OCI-LY1 (cell line): ENCODE measurements around the gene IQCM.

Experiments
- H2AFZ ChIP-seq: fragments of 200-600 bp; sonication (generic), shearing (Covaris generic); 2 replicates; pipeline ENCODE4 v1.6.0; 2014; ENCODE audit warnings: antibody characterized with exemption, mild to moderate bottlenecking, low read length
- H3F3A ChIP-seq: fragments of 200-600 bp; sonication (generic), shearing (Covaris generic); 2 replicates; pipeline ENCODE4 v1.6.0; 2014; ENCODE audit warnings: mild to moderate bottlenecking, antibody characterized with exemption, low read length, moderate library complexity; ENCODE audit not compliant: insufficient read depth
- H3K27ac ChIP-seq: fragments of 200-600 bp; sonication (generic); 2 replicates; pipeline ENCODE4 v1.5.1; 2014; ENCODE audit warnings: low read length, mixed run types, mild to moderate bottlenecking, low read depth; ENCODE audit not compliant: poor library complexity, severe bottlenecking
- H3K27me3 ChIP-seq: fragments of 200-600 bp; sonication (generic); 2 replicates; pipeline ENCODE4 v1.6.0; 2014; ENCODE audit warnings: antibody characterized with exemption, mild to moderate bottlenecking, low read length, moderate library complexity; ENCODE audit not compliant: insufficient read depth
- H3K36me3 ChIP-seq: fragments of 200-600 bp; sonication (generic); 2 replicates; pipeline ENCODE4 v1.6.1; 2014; ENCODE audit warnings: mild to moderate bottlenecking, antibody characterized with exemption, low read length, moderate library complexity, mixed read lengths; ENCODE audit not compliant: insufficient read depth
- H3K4me1 ChIP-seq: fragments of 200-600 bp; sonication (generic); 2 replicates; pipeline ENCODE4 v1.5.1; 2014; ENCODE audit warnings: mild to moderate bottlenecking, low read length, moderate library complexity; ENCODE audit not compliant: insufficient read depth, severe bottlenecking
- H3K4me2 ChIP-seq: fragments of 200-600 bp; sonication (generic), shearing (Covaris generic); 2 replicates; pipeline ENCODE4 v1.6.1; 2014; ENCODE audit warnings: low read length
- H3K4me3 ChIP-seq: fragments of 200-600 bp; sonication (generic); 2 replicates; pipeline ENCODE4 v1.5.1; 2014; ENCODE audit warnings: low read length, low read depth, mild to moderate bottlenecking, mixed read lengths; ENCODE audit not compliant: poor library complexity, severe bottlenecking
- H3K79me2 ChIP-seq: fragments of 200-600 bp; shearing (Covaris generic); 2 replicates; pipeline ENCODE4 v1.6.1; 2016; ENCODE audit warnings: mixed run types, low read length, mixed read lengths; ENCODE audit not compliant: insufficient read depth
- H3K9ac ChIP-seq: fragments of 200-600 bp; sonication (generic), shearing (Covaris generic); 2 replicates; pipeline ENCODE4 v1.6.1; 2014; ENCODE audit warnings: mild to moderate bottlenecking, low read length, mixed read lengths
- H3K9me2 ChIP-seq: fragments of 200-600 bp; sonication (generic), shearing (Covaris generic); 2 replicates; pipeline ENCODE4 v1.6.1; 2014; ENCODE audit warnings: low read depth, mild to moderate bottlenecking, low read length, mixed read lengths
- H3K9me3 ChIP-seq: fragments of 200-600 bp; shearing (Covaris generic); 2 replicates; pipeline ENCODE4 v1.6.1; 2014; ENCODE audit warnings: low read length, mixed read lengths
- H4K20me1 ChIP-seq: fragments of 200-600 bp; sonication (generic), shearing (Covaris generic); 2 replicates; pipeline ENCODE4 v1.6.0; 2016; ENCODE audit warnings: mild to moderate bottlenecking, low read length; ENCODE audit not compliant: insufficient read depth
- EZH2 ChIP-seq: fragments of 200-600 bp; sonication (generic), shearing (Covaris generic); IDR thresholded peaks from 2 replicates; pipeline ENCODE4 v1.8.0; 2017; ENCODE audit warnings: borderline replicate concordance, mixed run types, mild to moderate bottlenecking, antibody characterized with exemption, low read length, moderate library complexity, mixed read lengths
- TF ChIP-seq, protein P1 (sequence below): fragments of 200-600 bp; sonication (generic), shearing (Covaris generic); IDR thresholded peaks from 2 replicates; pipeline ENCODE4 v1.5.1; 2017; ENCODE audit warnings: mild to moderate bottlenecking, antibody characterized with exemption, low read length, moderate library complexity, mixed read lengths

Gene IQCM

DNA sequence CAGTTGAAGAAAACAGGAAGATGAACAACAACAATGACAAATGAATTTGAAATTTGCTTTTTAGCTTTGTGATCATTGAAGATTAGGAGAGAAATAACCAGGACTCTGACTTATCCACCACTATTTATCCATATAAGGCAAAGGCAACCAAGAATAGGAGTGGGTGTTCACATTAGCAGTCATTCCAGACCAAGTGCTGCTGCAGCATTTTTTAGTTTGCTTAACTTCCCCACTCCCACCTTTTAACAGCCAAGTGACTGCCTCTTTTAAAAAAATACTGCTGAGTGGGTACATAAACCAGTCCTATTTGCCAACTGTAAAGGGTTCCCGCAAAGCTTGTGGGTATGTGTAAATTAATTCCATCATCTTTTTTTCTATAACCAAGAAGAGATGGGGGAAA lies 230.9 kb downstream of the IQCM start:
- H3K9me2 ChIP-seq: no peaks in the 10 kb centered on the region
- H3K27me3 ChIP-seq: no peaks in the 10 kb centered on the region
- no peaks in the 10 kb centered on the region for H3K4me1 ChIP-seq
- no peaks in the 10 kb centered on the region for H3K79me2 ChIP-seq
- no peaks in the 10 kb centered on the region for H3K9me3 ChIP-seq
- TF ChIP-seq, protein P1, sequence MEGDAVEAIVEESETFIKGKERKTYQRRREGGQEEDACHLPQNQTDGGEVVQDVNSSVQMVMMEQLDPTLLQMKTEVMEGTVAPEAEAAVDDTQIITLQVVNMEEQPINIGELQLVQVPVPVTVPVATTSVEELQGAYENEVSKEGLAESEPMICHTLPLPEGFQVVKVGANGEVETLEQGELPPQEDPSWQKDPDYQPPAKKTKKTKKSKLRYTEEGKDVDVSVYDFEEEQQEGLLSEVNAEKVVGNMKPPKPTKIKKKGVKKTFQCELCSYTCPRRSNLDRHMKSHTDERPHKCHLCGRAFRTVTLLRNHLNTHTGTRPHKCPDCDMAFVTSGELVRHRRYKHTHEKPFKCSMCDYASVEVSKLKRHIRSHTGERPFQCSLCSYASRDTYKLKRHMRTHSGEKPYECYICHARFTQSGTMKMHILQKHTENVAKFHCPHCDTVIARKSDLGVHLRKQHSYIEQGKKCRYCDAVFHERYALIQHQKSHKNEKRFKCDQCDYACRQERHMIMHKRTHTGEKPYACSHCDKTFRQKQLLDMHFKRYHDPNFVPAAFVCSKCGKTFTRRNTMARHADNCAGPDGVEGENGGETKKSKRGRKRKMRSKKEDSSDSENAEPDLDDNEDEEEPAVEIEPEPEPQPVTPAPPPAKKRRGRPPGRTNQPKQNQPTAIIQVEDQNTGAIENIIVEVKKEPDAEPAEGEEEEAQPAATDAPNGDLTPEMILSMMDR: no peak
- no peak for TF ChIP-seq EZH2
- no peak overlapping the region for H2AFZ ChIP-seq
- H3K4me3 ChIP-seq: no peak overlapping the region
- H3K27ac ChIP-seq: no peak overlapping the region
- H3K9ac ChIP-seq: no peak overlapping the region
- H4K20me1 ChIP-seq: no peaks in the 10 kb centered on the region
- no peaks in the 10 kb centered on the region for H3K36me3 ChIP-seq
- no peaks in the 10 kb centered on the region for H3F3A ChIP-seq
- no peak overlapping the region for H3K4me2 ChIP-seq

DNA sequence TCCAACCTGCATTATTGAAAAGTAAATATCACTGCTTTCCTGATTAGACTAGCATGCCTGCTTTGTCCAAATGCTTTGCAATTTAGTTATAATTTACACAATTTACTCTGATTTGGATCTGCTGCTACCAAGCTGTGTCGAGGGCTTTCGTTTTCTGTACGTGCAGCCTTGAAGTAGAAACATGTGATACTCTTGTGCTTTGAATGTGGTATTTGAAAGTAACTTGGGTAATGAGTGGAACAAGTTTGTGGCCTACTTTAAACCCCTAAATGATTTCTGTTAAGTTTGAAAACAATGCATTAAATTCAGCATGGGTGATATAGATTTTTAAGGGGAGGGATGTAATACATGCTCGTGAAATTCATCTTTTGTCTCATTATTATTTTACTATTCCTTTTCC lies 240.7 kb downstream of the IQCM start:
- H2AFZ ChIP-seq: no peak overlapping the region
- H3K4me1 ChIP-seq: no peaks in the 10 kb centered on the region

DNA sequence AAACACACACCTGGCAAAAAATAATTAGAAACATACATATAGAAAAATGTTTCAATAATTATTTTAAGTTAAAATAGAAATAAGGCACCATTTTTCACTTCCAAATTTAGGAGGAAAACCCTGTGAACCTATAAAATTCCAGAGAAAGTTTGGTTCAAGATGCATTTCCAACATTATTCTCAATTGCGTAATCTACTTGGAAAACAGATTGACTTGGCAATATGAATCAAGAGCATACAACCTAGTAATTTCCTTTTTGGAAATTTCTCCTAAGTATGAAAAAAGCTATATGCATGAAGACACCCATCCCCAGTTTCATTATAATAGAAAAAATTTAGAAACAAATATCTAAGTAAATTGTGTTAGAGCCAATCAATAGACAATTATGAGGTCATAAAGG lies 242.9 kb downstream of the IQCM start:
- Histone ChIP-seq H3K9me2 (no peaks in the 10 kb centered on the region), H3K27me3 (no peaks in the 10 kb centered on the region), H2AFZ (no peak overlapping the region), H3K27ac (no peak overlapping the region), H3K9me3 (no peaks in the 10 kb centered on the region), H3F3A (no peaks in the 10 kb centered on the region), H3K9ac (no peak overlapping the region), H3K4me2 (no peak overlapping the region), H3K4me3 (no peak overlapping the region), H4K20me1 (no peaks in the 10 kb centered on the region), H3K4me1 (no peaks in the 10 kb centered on the region), H3K36me3 (no peaks in the 10 kb centered on the region), H3K79me2 (no peaks in the 10 kb centered on the region)
- TF ChIP-seq EZH2: no peak
- TF ChIP-seq, protein P1: no peak

More for the DNA sequence above, 240.7 kb downstream of the IQCM start:
- Histone ChIP-seq H3K27me3 (no peaks in the 10 kb centered on the region), H3F3A (no peaks in the 10 kb centered on the region), H3K9me2 (no peaks in the 10 kb centered on the region), H3K36me3 (no peaks in the 10 kb centered on the region), H3K4me3 (no peak overlapping the region), H3K27ac (no peak overlapping the region), H3K9ac (no peak overlapping the region), H3K4me2 (no peak overlapping the region), H4K20me1 (no peaks in the 10 kb centered on the region), H3K79me2 (no peaks in the 10 kb centered on the region), H3K9me3 (no peaks in the 10 kb centered on the region)
- TF ChIP-seq, protein P1: no peak
- TF ChIP-seq EZH2: no peak
